Activated CD8-positive, alpha-beta memory T cell treated with anti-CD3 and anti-CD28 coated beads, Interleukin-2, amount 10 ng/mL, durations not matched to agents 7 days and 5 days (primary cell): ENCODE data around the gene DHX57. TPM values are rescaled to one million over a fixed set of nuclear protein-coding genes. Genes with fewer than 3 reads are reported as not detected.
"Not testable (repeated sequence)": the region's sequence is repeated elsewhere in the genome, so short reads cannot be mapped to it uniquely, and the experiment has no call there.

Experiments used
- ATAC-seq: fragments of 150-1000 bp; cut with Tn5 transposase; one replicate; pipeline ENCODE4 v1.10.0; 2021; ENCODE audit warnings: moderate library complexity
- CTCF ChIA-PET: fragments of 350-600 bp; sonication (Branson Sonifier 250); formaldehyde crosslinking; loops from one replicate; lab custom pipeline; 2021; ENCODE audit warnings: antibody characterized with exemption; lab: Charles Lee
- DNase-seq: peaks from one replicate; pipeline ENCODE4 v3.0.0-alpha.2; 2020
- H3K27ac Mint-ChIP-seq: one replicate; pipeline ENCODE4 v1.8.0; 2021; ENCODE audit warnings: mild to moderate bottlenecking, mixed read lengths
- H3K27me3 Mint-ChIP-seq: one replicate; pipeline ENCODE4 v1.8.0; 2021; ENCODE audit warnings: mixed read lengths
- H3K36me3 Mint-ChIP-seq: one replicate; pipeline ENCODE4 v1.8.0; 2021; ENCODE audit warnings: mild to moderate bottlenecking, mixed read lengths
- H3K4me1 Mint-ChIP-seq: one replicate; pipeline ENCODE4 v1.8.0; 2021; ENCODE audit warnings: mixed read lengths
- H3K4me3 Mint-ChIP-seq: one replicate; pipeline ENCODE4 v1.8.0; 2021; ENCODE audit warnings: mild to moderate bottlenecking, moderate library complexity, mixed read lengths
- H3K9me3 Mint-ChIP-seq: one replicate; pipeline ENCODE4 v1.8.0; 2022; ENCODE audit warnings: low read depth, mixed read lengths
- total RNA-seq, 2 experiments: library from RNA; stranded (reverse); gene quantifications; one replicate each; pipeline ENCODE4 v1.2.3, GENCODE V29; 2021

The DHX57 gene
- total RNA-seq, 2 experiments from 2014 or later: 15.3 to 18.2 TPM

DNA sequence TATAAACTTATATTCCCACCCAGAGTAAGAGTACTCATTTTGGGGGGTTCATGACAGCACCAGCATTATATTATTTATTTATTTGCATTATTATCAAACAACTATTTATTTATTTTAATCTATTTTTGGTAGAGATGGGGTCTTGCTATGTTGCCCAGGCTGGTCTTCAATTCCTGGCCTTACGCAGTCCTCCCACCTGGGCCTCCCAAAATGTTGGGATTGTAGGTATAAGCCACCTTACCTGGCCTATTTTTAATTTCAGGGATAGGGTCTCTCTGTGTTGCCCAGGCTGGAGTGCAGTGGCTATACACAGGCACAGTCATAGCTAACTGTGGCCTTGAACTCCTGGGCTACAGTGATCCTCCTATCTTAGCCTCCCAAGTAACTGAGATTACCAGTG lies 67.1 kb downstream of the DHX57 start:
- Mint-ChIP-seq H3K4me1 (no peaks in the 10 kb centered on the region), H3K27ac (no peak overlapping the region), H3K9me3 (no peaks in the 10 kb centered on the region), H3K4me3 (no peak overlapping the region), H3K27me3 (no peaks in the 10 kb centered on the region), H3K36me3 (peaks cover 2% of the 10 kb centered on the region)
- CTCF ChIA-PET: no interaction called here
- DNase-seq: no peak
- ATAC-seq: no peak

DNA sequence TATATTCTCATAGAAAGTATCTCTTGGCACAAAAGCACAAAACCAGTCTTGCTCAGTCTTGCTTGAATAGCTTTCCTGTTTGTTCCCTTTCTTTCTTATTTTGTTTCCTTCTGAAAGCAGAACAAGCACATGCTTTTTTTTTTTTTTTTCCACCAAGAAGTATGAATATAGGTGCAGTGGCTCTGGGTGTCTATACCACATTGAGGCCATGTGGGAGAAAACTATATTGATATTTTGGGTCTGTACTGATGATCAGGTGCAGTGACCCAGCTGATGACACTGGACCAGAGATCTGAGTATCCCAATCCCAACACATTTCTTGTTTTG lies 69.0 kb downstream of the DHX57 start:
- CTCF ChIA-PET: interaction anchor here (0.8 to 1.1 kb wide), 4 partner anchors 19 to 423 kb away, joined by 3 to 6 read pairs (median 3); no protein-coding TSS in a partner anchor
- H3K36me3 Mint-ChIP-seq: peaks cover 2% of the 10 kb centered on the region
- no peaks in the 10 kb centered on the region for H3K27me3 Mint-ChIP-seq
- no peak for ATAC-seq
- H3K4me1 Mint-ChIP-seq: no peaks in the 10 kb centered on the region
- H3K27ac Mint-ChIP-seq: no peak overlapping the region
- no peak overlapping the region for H3K4me3 Mint-ChIP-seq
- no peak for DNase-seq
- H3K9me3 Mint-ChIP-seq: no peaks in the 10 kb centered on the region

DNA sequence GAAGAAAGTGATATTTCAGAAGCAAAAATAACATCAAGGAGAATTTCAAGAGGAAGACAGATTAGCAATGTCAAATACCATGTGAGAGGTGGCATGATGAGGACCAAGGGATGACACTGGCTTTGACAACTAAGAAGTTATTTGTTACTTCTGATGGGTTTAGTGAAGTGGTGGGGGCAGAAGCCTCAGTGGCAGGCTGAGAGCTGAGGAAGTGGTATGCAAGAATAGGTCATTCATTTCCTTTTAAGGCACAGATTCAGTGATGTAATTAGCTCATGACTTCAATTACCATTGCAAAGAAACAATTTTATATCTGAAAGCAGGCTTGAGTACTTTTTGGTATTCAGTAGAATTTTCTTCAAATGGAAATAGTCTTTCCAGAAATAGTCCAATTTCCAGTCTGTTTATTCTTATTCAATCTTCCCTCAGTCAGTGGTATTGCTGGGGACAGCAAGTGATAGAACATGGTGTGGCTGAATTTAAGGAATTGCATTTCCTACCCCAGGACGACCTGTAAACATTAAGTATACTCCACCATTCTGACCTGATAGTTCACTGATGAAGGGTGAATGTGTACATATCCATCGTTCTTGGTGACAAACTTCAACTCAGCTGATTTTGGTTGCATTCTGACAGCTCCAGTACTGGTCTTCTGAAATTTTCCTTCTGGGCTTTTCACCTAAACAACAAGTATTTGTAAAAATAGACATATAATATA lies 69.6 kb downstream of the DHX57 start:
- H3K9me3 Mint-ChIP-seq: no peaks in the 10 kb centered on the region
- CTCF ChIA-PET: interaction anchor here (0.6 to 1.2 kb wide), 5 partner anchors 9 to 424 kb away, joined by 3 to 6 read pairs (median 3); no protein-coding TSS in a partner anchor
- peak overlapping the region; percentile 24 for H3K27ac Mint-ChIP-seq
- peak; percentile 59 for DNase-seq
- no peaks in the 10 kb centered on the region for H3K4me1 Mint-ChIP-seq
- H3K4me3 Mint-ChIP-seq: no peak overlapping the region
- peaks cover 2% of the 10 kb centered on the region for H3K36me3 Mint-ChIP-seq
- peak; percentile 80 for ATAC-seq
- no peaks in the 10 kb centered on the region for H3K27me3 Mint-ChIP-seq

DNA sequence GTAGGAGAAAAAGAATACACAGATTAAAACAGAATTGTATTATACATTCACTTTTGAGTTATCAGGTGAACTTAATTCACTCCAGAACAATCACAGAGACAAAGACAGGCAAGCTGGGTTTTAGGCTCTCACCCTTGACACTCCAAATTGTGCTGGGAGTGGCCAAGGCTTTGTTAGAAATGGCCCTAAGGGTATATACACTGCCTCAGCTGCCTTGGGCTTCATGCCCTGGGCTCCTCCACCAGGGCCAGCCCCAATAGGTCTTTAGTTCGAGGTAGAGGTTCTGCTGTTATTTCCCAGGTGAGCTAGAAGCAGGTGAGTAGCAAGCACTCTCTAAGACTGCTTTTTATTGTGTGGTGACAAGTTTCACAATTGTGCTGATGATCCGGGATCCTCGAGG lies 77.8 kb downstream of the DHX57 start:
- CTCF ChIA-PET: no interaction called here
- H3K4me3 Mint-ChIP-seq: no peak overlapping the region

DNA sequence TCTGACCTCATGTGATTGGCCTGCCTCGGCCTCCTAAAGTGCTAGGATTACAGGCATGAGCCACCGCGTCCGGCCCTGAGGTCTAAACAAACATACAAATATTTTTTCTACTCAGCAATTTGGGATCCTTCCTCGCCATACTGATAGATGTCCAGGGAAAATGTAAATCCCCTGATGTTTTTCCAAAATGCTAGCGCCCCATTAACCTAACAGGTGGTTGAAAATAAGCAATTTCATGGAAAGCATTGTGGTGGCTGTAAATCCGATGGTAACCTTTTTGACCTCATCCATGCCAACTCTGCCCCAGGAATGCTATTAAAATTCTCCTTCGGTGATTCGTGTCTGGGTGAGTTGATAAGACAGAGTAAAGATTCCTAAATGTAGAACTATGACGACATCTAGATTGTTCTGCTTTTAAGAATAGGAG lies 78.5 kb downstream of the DHX57 start:
- Mint-ChIP-seq H3K36me3 (no peaks in the 10 kb centered on the region), H3K4me1 (no peaks in the 10 kb centered on the region), H3K9me3 (no peaks in the 10 kb centered on the region), H3K27me3 (no peaks in the 10 kb centered on the region), H3K4me3 (no peak overlapping the region), H3K27ac (no peak overlapping the region)
- ATAC-seq (no peak), DNase-seq (no peak)
- CTCF ChIA-PET: no interaction called here

More for the DNA sequence above, 77.8 kb downstream of the DHX57 start:
- ATAC-seq: no peak
- Mint-ChIP-seq H3K36me3 (no peaks in the 10 kb centered on the region), H3K27ac (no peak overlapping the region), H3K4me1 (no peaks in the 10 kb centered on the region), H3K27me3 (no peaks in the 10 kb centered on the region), H3K9me3 (no peaks in the 10 kb centered on the region)
- DNase-seq: no peak

DNA sequence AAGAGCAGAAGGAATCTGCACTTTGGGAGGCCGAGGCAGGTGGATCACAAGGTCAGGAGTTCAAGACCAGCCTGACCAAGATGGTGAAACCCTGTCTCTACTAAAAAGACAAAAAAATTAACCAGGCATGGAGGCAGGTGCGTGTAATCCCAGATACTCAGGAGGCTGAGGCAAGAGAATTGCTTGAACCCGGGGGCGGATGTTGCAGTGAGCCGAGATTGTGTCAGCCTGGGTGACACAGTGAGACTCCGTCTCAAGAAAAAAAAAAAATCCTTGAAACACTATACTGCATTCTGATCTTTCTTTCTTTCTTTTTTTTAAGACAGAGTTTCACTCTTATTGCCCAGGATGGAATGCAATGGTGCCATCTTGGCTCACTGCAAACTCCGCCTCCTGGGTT lies 80.7 kb downstream of the DHX57 start:
- H3K27ac Mint-ChIP-seq, H3K9me3 Mint-ChIP-seq, DNase-seq, ATAC-seq, H3K36me3 Mint-ChIP-seq, H3K27me3 Mint-ChIP-seq, H3K4me3 Mint-ChIP-seq, H3K4me1 Mint-ChIP-seq: not testable (repeated sequence)
- CTCF ChIA-PET: interaction anchor here (1.0 kb wide), 1 partner anchor 41 kb away, joined by 3 read pairs; no protein-coding TSS in a partner anchor

DNA sequence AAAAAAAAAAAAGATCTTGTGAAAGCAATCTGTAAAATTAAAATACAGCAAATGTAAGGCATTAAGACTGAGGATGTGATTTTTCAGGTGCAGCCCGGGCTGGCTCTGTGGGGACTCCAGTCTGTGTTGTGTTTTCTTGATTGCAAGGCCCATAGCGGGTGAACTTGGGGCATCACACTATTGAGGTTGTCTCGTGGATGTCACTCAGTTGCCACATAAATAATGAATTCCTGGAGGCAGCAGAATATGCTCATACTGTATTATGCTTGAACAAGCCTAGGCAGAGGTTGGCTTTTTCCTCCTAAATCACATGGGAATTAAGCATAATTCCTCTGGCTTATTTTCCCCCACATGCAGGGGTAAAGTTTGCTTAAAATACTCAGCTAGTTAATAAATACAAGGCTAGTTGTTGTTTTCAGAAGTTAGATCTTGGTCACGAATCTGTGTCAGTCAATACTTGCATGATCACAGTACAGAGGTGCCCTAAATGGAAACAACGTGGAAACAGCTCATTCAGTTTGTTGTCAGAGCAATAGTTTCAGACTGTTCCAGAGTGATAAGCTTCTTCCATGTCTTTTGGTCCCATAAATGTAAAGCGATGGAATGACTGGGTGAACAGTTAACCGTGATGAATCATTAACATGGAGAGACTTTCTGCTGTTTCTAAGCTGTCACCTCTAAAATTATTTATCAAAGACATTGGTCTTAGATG lies 81.3 kb downstream of the DHX57 start:
- H3K4me1 Mint-ChIP-seq: no peaks in the 10 kb centered on the region
- no peak for ATAC-seq
- no peak for DNase-seq
- H3K27ac Mint-ChIP-seq: no peak overlapping the region
- H3K4me3 Mint-ChIP-seq: no peak overlapping the region
- H3K27me3 Mint-ChIP-seq: no peaks in the 10 kb centered on the region
- H3K9me3 Mint-ChIP-seq: no peaks in the 10 kb centered on the region
- CTCF ChIA-PET: interaction anchor here (1.0 kb wide), 1 partner anchor 41 kb away, joined by 3 read pairs; no protein-coding TSS in a partner anchor
- no peaks in the 10 kb centered on the region for H3K36me3 Mint-ChIP-seq

DNA sequence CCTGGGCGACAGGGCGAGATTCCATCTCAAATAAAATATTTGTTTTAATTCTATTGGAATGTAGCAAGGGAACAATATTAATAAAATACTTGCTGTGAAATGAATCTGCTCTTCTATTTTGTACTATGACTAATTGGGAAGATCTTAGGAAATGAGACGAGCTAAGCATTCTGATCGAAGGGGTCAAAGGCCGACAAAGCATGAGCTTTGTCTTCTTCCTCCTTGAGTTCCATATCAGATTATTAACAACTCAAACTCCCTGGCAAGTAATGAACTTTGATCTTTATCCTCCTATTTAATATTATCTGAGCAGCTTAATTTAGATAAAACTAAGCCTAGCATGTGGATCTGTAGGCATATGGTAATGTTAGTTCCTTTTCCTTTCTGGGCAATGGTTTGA lies 82.2 kb downstream of the DHX57 start:
- CTCF ChIA-PET: interaction anchor here (0.7 kb wide), 1 partner anchor 316 kb away, joined by 3 read pairs; no protein-coding TSS in a partner anchor
- H3K9me3 Mint-ChIP-seq: no peaks in the 10 kb centered on the region
- H3K4me1 Mint-ChIP-seq: no peaks in the 10 kb centered on the region
- no peak for DNase-seq
- no peak overlapping the region for H3K27ac Mint-ChIP-seq
- H3K27me3 Mint-ChIP-seq: no peaks in the 10 kb centered on the region
- no peaks in the 10 kb centered on the region for H3K36me3 Mint-ChIP-seq
- no peak for ATAC-seq
- no peak overlapping the region for H3K4me3 Mint-ChIP-seq

DNA sequence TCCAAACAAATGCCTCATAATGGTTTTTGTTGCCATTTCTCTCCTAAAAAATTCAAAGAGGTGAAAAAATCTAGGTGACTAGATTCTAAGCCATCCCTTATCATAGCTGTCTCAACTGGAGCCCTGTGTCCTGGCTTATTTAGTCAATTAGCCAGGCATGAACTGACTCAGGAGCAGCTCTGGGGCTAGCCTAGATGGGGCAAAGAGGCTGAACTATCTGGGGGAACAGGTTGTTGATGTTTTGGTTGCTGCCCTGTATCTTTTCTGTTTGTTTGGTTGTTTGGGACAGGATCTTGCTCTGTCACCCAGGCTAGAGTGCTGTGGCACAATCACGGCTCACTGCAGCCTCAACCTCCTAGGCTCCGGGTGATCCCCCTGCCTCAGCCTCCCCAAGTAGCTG lies 83.0 kb downstream of the DHX57 start:
- H3K36me3 Mint-ChIP-seq: no peaks in the 10 kb centered on the region
- CTCF ChIA-PET: interaction anchor here (0.7 kb wide), 1 partner anchor 317 kb away, joined by 3 read pairs; no protein-coding TSS in a partner anchor
- H3K4me1 Mint-ChIP-seq: no peaks in the 10 kb centered on the region
- no peaks in the 10 kb centered on the region for H3K9me3 Mint-ChIP-seq
- H3K27me3 Mint-ChIP-seq: no peaks in the 10 kb centered on the region
- DNase-seq: no peak
- no peak overlapping the region for H3K4me3 Mint-ChIP-seq
- ATAC-seq: no peak
- no peak overlapping the region for H3K27ac Mint-ChIP-seq

DNA sequence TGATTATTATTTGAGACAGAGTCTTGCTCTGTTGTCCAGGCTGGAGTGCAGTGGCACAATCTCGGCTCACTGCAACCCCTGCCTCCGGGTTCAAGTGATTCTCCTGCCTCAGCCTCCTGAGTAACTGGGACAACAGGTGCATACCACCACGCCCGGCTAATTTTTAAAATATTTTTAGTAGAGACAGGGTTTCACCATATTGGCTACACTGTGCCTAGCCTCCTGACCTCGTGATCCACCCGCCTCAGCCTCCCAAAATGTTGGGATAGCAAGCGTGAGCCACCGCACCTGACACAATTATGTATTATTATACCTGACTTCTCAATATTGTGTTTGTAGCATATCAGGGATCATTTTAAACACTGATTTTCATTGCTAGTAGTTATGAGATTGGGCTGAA lies 83.4 kb downstream of the DHX57 start:
- H3K4me3 Mint-ChIP-seq, H3K27ac Mint-ChIP-seq, DNase-seq, H3K36me3 Mint-ChIP-seq, H3K9me3 Mint-ChIP-seq, ATAC-seq, CTCF ChIA-PET, H3K4me1 Mint-ChIP-seq, H3K27me3 Mint-ChIP-seq: not testable (repeated sequence)

DNA sequence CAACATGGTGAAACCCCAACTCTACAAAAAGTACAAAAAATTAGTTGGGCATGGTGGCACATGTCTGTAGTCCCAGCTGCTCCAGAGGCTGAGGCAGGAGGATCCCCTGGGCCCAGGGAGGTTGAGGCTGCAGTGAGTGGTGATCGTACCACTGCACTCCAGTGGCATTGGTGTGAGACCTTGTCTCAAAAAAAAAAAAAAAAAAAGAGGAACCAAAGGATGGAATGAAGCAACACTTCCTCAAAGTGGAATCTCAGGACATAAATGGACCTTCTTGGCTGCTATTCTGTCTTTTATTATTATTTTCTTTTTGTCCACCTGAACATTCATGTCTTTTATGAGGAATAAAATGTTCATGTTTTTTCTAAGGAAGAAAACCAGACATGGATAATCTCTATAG lies 84.0 kb downstream of the DHX57 start:
- H3K27ac Mint-ChIP-seq: no peak overlapping the region
- H3K9me3 Mint-ChIP-seq: no peaks in the 10 kb centered on the region
- no peak for DNase-seq
- no peaks in the 10 kb centered on the region for H3K4me1 Mint-ChIP-seq
- ATAC-seq: no peak
- H3K36me3 Mint-ChIP-seq: no peaks in the 10 kb centered on the region
- H3K4me3 Mint-ChIP-seq: no peak overlapping the region
- CTCF ChIA-PET: no interaction called here
- H3K27me3 Mint-ChIP-seq: no peaks in the 10 kb centered on the region

DNA sequence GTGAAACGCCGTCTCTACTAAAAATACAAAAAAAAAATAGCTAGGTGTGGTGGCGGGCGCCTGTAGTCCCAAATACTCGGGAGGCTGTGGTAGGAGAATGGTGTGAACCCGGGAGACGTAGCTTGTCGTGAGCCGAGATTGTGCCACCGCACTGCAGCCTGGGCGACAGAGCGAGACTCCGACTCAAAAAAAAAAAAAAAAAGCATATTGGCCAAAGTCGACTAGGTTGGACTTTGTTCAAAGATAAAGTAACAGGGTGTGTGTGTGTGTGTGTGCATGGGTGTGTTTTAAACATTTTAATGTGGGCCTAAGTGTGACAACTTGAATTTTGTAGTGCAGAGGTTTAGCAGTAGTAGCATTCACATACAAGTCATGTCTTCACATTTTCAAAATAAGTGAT lies 86.0 kb downstream of the DHX57 start:
- Mint-ChIP-seq H3K27me3 (no peaks in the 10 kb centered on the region), H3K36me3 (no peaks in the 10 kb centered on the region), H3K4me1 (no peaks in the 10 kb centered on the region), H3K27ac (no peak overlapping the region), H3K9me3 (no peaks in the 10 kb centered on the region), H3K4me3 (no peak overlapping the region)
- CTCF ChIA-PET: no interaction called here
- ATAC-seq (no peak), DNase-seq (no peak)

DNA sequence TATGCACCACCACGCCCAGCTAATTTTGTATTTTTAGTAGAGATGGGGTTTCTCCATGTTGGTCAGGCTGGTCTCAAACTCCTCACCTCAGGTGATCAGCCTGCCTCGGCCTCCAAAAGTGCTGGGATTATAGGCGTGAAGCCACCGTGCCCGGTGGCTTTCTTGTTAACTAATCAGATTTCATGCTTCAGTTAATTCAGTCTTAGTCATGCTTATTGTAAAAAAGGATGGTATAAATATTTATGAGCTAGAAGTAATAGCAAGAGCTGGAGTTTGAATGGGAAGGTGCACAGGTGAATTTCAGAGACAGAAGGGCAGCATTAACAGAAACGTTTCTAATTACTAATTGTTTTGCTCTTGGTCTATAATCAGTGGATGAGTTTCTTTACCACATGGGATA lies 87.4 kb downstream of the DHX57 start:
- no peak overlapping the region for H3K4me3 Mint-ChIP-seq
- no peaks in the 10 kb centered on the region for H3K9me3 Mint-ChIP-seq
- no peaks in the 10 kb centered on the region for H3K36me3 Mint-ChIP-seq
- H3K4me1 Mint-ChIP-seq: no peaks in the 10 kb centered on the region
- CTCF ChIA-PET: no interaction called here
- no peak overlapping the region for H3K27ac Mint-ChIP-seq
- H3K27me3 Mint-ChIP-seq: no peaks in the 10 kb centered on the region
- ATAC-seq (no peak), DNase-seq (no peak)

DNA sequence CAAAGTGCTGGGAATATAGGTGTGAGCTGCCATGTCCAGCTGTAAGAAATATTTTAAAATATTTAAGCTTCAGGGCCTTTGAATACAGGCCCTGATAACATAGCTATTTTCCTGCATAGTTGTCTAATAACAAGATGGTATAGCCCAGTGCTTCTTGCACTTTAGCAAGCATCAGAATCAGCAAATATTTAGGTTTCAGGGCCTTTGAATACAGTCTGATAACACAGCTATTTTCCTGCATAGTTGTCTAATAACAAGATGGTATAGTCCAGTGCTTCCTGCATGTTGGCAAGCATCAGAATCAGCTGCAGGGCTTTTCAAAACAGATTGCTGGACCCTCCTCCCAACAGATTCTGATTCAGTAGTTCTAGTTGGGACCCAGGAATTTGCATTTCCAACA lies 92.1 kb downstream of the DHX57 start:
- no peak for DNase-seq
- Mint-ChIP-seq H3K27me3 (no peaks in the 10 kb centered on the region), H3K9me3 (no peaks in the 10 kb centered on the region), H3K27ac (no peak overlapping the region), H3K36me3 (peaks cover 8% of the 10 kb centered on the region), H3K4me3 (no peak overlapping the region), H3K4me1 (peaks cover 7% of the 10 kb centered on the region)
- no peak for ATAC-seq
- CTCF ChIA-PET: interaction anchor here (0.7 to 1.0 kb wide), 3 partner anchors 49 to 763 kb away, joined by 3 read pairs; no protein-coding TSS in a partner anchor
